GM12891 (cell line): ENCODE measurements around the gene ZNF41. TPM values are rescaled to one million over a fixed set of nuclear protein-coding genes. Genes with fewer than 3 reads are reported as not detected.
"Not testable (repeated sequence)": the region's sequence is repeated elsewhere in the genome, so short reads cannot be mapped to it uniquely, and the experiment has no call there.

Source experiments
- DNase-seq: peaks from one replicate; pipeline ENCODE4 v3.0.0; 2011; ENCODE audit warnings: low spot score; ENCODE audit not compliant: insufficient read length
- FAIRE-seq: peaks from 2 replicates; lab custom pipeline; 2011; peaks lifted over from hg19 to GRCh38; lab: Jason Lieb, UNC
- PAX5 ChIP-seq: IDR thresholded peaks from 2 replicates; pipeline ENCODE4 v1.6.1; 2011; ENCODE audit warnings: low read length, moderate library complexity, mild to moderate bottlenecking; ENCODE audit not compliant: insufficient read depth, severe bottlenecking
- POLR2A ChIP-seq: IDR thresholded peaks from 2 replicates; pipeline ENCODE4 v1.6.1; 2011; ENCODE audit warnings: low read depth, low read length, control low read depth
- POLR2AphosphoS5 ChIP-seq: IDR thresholded peaks from 2 replicates; pipeline ENCODE4 v1.6.1; 2011; ENCODE audit warnings: low read depth, low read length, control low read depth
- POU2F2 ChIP-seq: IDR thresholded peaks from 2 replicates; pipeline ENCODE4 v1.6.1; 2011; ENCODE audit warnings: low read depth, mild to moderate bottlenecking, control low read depth, low read length, moderate library complexity
- SPI1 ChIP-seq: IDR thresholded peaks from 2 replicates; pipeline ENCODE4 v1.6.1; 2011; ENCODE audit warnings: low read depth, low read length, control low read depth
- TAF1 ChIP-seq: IDR thresholded peaks from 2 replicates; pipeline ENCODE4 v1.6.1; 2011; ENCODE audit warnings: low read depth, low read length, control low read depth
- polyA plus RNA-seq: library from polyadenylated mRNA; unstranded; fragments of >200 nt; gene quantifications from one replicate; pipeline ENCODE4 v1.2.1, GENCODE V29; 2012; ENCODE audit warnings: low read depth, missing spikeins, inconsistent platforms; ENCODE audit not compliant: missing spikeins

Gene ZNF41
- polyA plus RNA-seq: 2.0 TPM

DNA sequence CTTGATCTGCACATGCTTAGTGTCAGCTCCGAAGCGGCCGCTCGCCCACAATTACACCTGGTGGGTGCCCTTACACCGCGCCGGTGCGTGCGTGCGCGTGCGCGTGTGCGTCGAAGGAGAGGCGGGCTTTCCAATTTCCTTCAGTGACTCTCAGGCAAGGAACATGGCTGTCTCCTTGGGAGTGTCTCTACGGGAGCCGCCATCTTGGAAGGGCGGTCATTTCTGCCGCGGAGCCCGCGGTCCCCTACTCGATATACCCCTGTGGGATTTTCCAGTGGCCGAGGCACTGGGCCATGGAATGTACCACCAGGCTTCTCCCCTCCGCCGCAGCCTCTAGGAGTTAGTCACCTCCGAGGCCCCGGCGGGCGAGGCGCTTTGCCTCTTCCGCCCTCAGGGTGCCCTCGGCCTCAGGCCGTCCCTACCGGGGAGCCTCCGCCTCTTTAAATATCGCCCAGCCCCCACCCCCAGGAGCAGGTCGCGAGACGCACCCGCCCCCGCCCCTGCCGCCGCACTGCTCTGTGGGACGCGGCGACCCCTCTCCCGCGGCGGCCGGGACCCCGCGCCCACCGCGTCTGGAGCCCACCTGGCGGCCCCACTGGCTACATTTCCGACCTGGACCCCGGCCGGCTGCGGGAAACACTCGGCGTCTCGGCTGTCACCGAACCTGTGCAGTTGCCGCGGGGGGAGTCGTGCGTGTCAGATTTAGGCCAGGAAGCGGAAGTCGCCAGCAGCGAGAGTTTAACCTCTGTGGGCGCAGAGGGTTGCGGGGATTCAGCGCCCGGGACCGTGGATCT, at the start of gene ZNF41:
TSS of gene ZNF41 (minus strand) at position 711 of the 794 bp plus-strand sequence. CDS start 15,741 bp downstream, outside the sequence.
- TF ChIP-seq POU2F2 (no peak), SPI1 (peak; percentile 50; the same call in 1 of the 2 replicates), POLR2A (peak; percentile 33; the same call in 1 of the 2 replicates), PAX5 (no peak), TAF1 (no peak; the same call in 1 of the 2 replicates), POLR2AphosphoS5 (no peak)
- peak; percentile 90 for FAIRE-seq
- peak; percentile 60 for DNase-seq

GRCh38 chrX:47530049-47530448, 47.0 kb upstream of the ZNF41 start:
- FAIRE-seq (no peak), DNase-seq (no peak)
- TF ChIP-seq PAX5: no peak
- TF ChIP-seq POLR2AphosphoS5: no peak
- no peak for TF ChIP-seq POU2F2
- no peak for TF ChIP-seq TAF1
- TF ChIP-seq POLR2A: no peak
- no peak for TF ChIP-seq SPI1

DNA sequence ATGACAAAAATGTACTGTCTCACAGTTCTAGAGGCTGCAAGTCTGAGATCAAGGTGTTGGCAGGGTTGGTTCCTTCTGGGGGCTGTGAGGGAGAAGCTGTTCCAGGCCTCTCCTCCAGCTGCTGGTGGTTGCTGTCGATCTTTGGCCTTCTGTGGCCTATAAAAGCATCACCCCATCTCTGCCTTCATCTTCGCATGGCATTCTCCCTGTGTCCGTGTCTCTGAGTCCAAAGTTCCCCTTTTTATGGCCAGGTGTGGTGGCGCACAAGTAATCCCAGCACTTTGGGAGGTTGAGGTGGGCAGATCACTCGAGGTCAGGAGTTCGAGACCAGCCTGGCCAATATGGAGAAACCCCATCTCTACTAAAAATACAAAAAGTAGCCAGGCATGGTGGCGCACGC, 46.5 kb upstream of the ZNF41 start:
- TF ChIP-seq SPI1 (no peak), POLR2AphosphoS5 (no peak), PAX5 (no peak), POLR2A (no peak), POU2F2 (no peak)
- FAIRE-seq (no peak), DNase-seq (no peak)

DNA sequence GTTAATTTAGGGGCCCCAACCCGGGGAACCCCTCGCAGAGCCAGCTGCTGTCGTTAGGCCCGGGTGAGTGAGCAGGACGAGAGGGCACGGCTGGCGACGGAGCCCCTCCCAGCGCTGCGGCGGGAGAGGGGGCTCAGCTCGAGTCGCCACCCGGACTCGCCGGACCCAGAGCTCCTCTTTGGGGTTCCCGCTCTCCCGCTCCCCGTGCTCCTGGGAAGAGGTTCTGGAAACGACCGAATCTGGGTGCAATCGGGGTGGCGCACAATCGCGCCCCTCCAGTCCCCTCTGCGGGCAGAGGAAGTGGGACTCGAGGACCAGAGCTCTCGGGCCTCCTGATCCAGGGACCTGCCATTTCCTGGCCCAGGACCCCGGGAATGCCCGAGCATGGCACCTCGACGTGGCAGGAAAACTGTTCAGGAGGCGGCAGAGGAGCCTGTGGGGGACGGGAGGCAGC, 40.7 kb upstream of the ZNF41 start:
- DNase-seq: no peak
- TF ChIP-seq SPI1: 0 out of 2 replicates have a peak, but pooled peaks have one; percentile 13
- TF ChIP-seq TAF1: no peak
- FAIRE-seq: no peak

GRCh38 chrX:47523297-47523696, 40.3 kb upstream of the ZNF41 start:
- FAIRE-seq (peak; percentile 99), DNase-seq (peak; percentile 66)
- no peak for TF ChIP-seq POLR2AphosphoS5
- peak; percentile 27; the same call in 1 of the 2 replicates for TF ChIP-seq POU2F2
- no peak for TF ChIP-seq SPI1
- TF ChIP-seq POLR2A: no peak
- TF ChIP-seq PAX5: peak; percentile 89
- no peak for TF ChIP-seq TAF1

GRCh38 chrX:47518144-47518543, 35.1 kb upstream of the ZNF41 start:
- no peak for FAIRE-seq
- TF ChIP-seq POLR2A (no peak), SPI1 (peak; percentile 30; the same call in 1 of the 2 replicates)
- no peak for DNase-seq

DNA sequence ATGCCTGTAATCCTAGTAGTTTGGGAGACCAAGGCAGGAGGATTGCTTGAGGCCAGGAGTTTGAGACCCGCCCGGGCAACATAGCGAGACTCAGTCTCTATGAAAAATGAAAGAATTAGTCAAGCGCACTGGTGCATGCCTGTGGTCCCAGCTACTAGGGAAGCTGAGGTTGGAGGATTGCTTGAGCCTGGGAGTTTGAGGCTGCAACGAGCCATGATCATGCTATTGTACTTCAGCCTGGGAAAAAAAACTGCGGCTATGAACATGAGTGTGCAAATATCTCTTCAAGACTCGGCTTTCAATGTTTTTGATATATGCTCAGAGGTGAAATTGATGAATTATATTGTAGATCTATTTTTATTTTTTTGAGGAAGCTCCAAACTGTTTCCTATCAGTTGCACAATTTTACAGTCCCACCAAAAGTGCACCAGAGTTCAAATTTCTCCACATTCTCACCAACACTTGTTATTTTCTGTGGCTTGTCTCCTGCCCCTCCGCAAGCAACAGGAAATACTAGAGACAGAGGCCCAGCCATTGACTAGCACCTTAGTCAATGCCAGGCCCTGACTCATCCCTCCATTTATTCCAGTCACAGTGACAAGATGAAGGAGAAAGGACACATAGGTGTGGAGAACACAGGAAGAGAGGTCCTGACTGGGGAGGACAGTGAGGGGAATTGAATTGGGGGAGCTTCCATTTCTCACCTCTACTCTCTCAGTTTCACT, 33.1 kb upstream of the ZNF41 start:
- FAIRE-seq (no peak), DNase-seq (no peak)
- no peak for TF ChIP-seq SPI1
- TF ChIP-seq POLR2A: no peak
- no peak for TF ChIP-seq TAF1
- TF ChIP-seq POU2F2: no peak
- no peak for TF ChIP-seq PAX5
- TF ChIP-seq POLR2AphosphoS5: no peak

- DNase-seq (no peak), FAIRE-seq (no peak)
- TF ChIP-seq SPI1 (no peak), POLR2AphosphoS5 (no peak), POLR2A (no peak), POU2F2 (no peak), TAF1 (no peak), PAX5 (no peak)
Observed at GRCh38 chrX:47514533-47515235, 31.7 kb upstream of the ZNF41 start.

- not testable (repeated sequence) for DNase-seq
- peak; percentile 95 for FAIRE-seq
Observed at GRCh38 chrX:47513034-47513965, 30.3 kb upstream of the ZNF41 start.

DNA sequence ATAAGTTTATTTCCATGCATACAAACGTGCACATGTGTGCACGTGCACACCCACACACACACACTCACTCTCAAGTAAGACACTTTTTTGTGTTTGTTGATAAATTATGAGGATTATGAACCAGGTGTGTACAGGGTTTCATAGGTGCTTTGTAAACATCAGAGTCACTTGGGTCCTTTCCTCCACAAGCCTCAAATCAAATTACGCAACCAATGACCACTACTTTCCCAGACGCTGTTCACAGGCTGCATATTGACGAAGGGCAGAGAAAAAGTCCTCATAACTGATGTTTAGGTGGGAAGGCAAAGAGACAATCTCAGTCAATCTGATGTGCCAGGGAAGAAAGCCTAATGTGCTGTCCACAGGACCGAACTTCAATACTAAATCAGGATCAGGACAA, 29.4 kb upstream of the ZNF41 start:
- FAIRE-seq, DNase-seq: not testable (repeated sequence)
